GM18868 (cell line): ENCODE results near the gene KLRG1.

Source experiments
- ATAC-seq: cut with Tn5 transposase; IDR thresholded peaks from one replicate; pipeline ENCODE4 v1.9.1; 2021; ENCODE audit warnings: mild to moderate bottlenecking, moderate library complexity; ENCODE audit not compliant: unreplicated experiment

The KLRG1 gene

DNA sequence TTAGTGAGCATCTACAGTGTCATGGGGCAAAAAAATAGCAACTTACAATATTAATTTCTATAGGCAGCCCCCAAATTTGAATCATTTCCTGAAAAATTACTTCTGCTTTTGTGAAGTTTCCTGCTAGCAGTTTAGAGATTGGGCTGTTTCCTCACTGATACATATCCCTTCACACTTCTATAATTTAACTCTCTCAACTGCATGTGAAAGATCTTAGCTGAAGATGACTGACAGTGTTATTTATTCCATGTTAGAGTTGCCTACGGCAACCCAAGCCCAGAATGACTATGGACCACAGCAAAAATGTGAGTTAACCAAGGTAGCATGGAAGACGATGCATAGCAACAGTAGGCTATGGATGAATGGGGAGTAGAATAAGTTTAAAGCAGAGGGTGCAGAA is at the start of gene KLRG1:
KLRG1 (plus strand) TSS at position 134 of the 400 bp plus-strand sequence; CDS start at position 224, 90 bp downstream.
- no peak for ATAC-seq

GRCh38 chr12:8941691-8942478 is 47.5 kb upstream of the KLRG1 start:
- no peak for ATAC-seq

GRCh38 chr12:8943565-8944186 is 45.7 kb upstream of the KLRG1 start:
- no peak for ATAC-seq

- no peak for ATAC-seq
Measured at GRCh38 chr12:8946733-8947132, 42.6 kb upstream of the KLRG1 start.

- ATAC-seq: no peak
Measured at GRCh38 chr12:8947737-8948136, 41.6 kb upstream of the KLRG1 start.

- ATAC-seq: no peak
Measured at GRCh38 chr12:8948701-8949341, 40.5 kb upstream of the KLRG1 start.

DNA sequence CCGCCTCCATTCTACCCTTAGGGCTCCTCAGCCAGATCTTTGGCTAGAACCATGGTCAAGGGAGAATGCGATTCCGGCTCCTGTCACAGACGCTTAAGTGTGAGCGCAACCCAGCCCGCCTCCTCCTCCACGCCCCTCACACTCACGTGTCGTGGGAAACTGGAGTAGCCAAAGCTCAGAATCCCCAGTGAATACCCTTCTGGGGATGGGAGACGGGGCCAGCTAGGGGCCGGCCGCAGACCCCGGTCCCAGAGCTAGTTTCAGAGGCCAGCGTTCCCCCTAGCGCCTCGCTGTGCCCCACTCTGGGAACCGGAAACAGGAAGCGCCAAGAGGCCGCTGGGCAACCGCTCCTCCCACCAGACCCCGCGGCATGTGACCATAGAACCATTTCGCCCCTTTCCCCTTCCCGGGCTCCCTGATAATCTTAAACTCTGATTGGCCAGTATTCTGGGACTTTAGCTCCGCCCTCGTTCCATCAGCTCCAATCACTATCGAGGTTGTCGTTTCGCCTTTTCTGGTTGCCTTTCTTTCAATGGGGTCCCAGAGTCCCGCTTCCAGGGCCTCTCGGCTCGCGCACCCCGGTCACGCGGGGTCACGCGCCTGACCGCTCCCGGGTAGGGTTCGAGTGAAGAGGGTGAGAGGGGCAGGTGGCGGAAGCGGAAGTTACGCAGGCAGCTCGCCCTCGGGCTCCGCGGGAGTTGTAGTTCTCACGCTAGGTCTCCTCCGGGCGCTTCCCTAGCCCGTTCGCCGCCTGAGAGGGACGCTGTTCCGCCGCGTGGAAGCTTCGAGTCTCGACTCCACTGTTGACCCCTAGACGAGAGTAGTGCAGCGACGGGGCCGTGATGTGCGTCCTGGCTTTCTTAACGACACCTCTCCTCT is 39.8 kb upstream of the KLRG1 start, which contains the start of gene M6PR:
M6PR (minus strand) TSS at position 304 of the 879 bp plus-strand sequence. CDS start 3,241 bp downstream, outside the sequence.
- ATAC-seq: peak; percentile 77

DNA sequence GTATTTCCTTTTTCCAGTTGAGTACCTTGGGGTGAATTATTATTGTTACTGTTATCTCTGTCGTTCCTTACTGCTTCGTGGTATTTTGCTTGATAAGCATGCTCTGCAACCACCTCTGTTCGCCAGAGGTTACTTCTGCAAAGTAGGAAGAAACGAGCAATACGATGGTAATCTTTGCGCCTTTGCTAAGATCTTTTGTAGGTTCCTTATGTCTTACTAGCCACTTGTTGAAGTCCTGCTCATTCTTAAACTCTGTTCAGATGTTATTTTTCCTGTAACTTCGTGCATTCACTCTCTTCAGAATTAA is 39.2 kb upstream of the KLRG1 start:
- peak; percentile 5 for ATAC-seq

DNA sequence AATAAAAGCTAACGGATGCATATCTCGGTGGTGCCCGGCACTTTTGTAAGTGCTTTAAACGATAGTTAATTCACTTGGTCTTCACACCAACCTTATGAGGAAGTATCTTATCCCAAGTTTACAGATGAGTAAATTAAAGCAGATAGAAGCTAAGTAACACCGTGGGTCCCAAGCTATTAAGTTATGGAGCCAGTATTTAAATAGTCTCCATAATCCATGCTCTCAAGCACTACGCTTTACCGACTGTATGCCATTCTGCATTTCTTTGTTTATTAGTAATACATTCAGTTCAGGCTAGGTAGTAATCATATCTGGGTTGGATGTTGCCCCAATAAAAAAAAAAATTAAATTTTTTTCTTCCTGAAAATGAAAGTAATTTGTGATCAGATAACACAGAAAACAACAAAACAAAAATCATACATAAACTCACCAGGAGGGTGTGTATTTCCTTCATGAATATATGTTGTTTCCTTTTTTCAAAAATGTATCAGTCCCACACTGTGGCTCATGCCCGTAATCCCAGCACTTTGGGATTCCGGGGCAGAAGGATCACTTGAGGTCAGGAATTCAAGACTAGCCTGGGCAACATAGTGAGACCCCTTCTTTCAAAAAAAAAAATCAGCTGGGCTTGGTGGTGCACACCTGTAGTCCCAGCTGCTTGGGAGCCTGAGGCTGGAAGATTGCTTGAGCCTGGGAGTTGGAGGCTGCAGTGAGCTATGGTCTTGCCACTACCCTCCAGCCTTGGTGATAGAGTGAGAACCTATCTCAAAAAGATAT is 38.5 kb upstream of the KLRG1 start:
- ATAC-seq: no peak

DNA sequence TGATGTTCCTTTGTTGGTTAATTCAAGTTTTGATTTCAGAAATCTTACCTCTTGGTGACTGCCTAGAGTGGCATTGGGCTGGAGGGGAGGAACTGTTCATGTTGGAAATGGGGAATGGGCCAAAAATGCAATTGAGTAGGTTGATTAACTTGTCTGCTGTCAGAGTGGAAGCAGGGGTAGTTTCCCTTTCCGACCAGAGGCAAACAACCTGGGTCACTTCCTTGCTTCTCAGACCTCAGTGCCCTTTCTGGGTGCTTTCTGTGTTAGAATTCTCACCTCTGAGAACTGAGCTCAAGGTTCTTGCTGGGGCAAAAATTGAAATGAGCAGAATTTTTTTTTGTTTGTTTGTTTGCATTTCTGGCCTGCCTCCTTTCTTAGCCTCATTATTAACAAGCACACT is 37.6 kb upstream of the KLRG1 start:
- ATAC-seq: no peak

DNA sequence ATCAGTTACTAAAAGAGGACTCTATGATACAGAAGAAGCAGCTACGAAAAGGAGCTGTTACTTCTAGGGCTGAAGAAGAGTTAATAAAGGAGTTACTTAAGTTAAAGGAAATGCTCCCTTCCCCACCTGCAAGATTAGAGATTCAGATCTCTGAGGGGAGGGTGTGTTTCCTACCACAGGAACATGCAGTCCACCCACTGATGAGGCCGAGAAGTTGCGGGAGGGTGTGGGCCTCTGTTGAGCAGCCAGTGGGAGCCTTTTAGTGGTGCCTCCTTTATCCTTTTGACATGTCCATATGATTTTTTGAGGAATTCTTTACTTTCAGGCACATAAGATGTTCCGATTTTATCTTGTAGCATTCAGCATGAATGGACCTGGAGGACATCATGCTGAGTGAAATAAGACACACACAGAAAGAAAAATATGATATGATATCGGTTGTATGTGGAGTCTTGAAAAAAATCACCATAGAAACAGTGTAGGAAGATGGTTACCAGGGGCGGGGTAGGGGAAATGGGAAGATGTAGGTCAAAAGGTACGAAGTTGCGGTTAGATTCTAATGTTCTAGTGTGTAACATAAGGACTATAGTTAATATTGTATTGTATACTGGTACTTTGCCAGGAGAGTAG is 35.5 kb upstream of the KLRG1 start:
- no peak for ATAC-seq

DNA sequence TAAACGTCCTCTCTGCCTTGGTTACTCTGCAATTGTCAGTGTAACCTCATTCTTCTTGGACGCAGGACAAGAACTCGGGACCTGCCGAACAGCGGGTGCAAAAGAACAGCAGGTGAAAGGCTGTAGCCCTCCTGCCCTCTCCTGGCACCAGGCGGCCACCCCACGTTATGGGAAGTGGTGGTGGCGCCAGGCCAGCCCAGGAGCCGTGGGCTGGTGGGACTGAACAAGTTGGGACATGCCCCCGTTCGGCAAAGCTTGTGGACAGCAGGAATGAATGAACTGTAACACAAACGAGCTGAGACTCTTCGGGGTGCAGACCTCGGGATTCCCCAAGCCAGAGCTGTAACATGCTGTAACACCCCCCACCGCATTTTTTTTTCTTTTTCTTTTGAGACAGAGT is 33.3 kb upstream of the KLRG1 start:
- no peak for ATAC-seq

- no peak for ATAC-seq
Measured at GRCh38 chr12:8956772-8957171, 32.6 kb upstream of the KLRG1 start.

GRCh38 chr12:8957561-8957960 is 31.8 kb upstream of the KLRG1 start:
- no peak for ATAC-seq

- no peak for ATAC-seq
Measured at GRCh38 chr12:8958066-8958465, 31.3 kb upstream of the KLRG1 start.

DNA sequence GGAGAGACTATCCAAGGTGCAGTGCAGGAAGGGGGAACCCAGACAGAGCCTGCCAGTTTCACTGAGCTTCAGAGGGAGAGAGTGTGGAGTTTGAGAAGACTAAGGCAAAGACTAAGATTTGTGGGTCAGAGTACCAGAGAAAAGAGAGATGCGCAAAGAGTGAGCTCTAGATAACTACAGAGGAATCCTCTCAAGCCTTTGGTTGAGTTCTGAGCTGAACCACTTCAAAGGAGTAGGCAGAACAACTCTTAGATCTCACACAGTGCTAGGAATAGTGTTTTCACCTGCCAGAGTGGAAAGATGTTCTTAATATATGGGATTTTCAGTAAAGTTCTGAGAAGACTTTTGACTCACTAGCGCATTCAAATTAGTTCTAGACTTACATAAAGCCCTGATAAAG is 29.2 kb upstream of the KLRG1 start:
- ATAC-seq: no peak

GRCh38 chr12:8968761-8969160 is 20.6 kb upstream of the KLRG1 start:
- ATAC-seq: no peak

- no peak for ATAC-seq
Measured at GRCh38 chr12:8969861-8970411, 19.4 kb upstream of the KLRG1 start.

DNA sequence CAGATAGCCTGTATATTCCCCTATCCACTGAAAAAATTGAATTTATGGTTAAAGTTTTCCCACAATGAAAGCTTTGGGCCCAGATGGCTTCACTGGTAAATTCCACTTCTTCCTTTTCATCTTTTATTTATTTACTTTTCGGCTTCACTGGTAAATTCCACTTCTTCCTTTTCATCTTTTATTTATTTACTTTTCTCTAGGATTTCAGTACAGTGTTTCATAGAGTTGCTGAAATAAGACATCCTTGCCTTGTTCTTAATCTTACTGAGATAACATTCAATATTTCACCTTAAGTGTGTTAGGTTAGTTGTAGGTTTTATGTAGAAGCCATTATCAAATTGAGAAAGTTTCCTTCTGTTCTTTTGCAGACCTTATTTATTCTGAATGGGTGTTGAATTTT is 18.9 kb upstream of the KLRG1 start:
- ATAC-seq: no peak

- ATAC-seq: no peak
Measured at GRCh38 chr12:8980137-8980536, 9.2 kb upstream of the KLRG1 start.
